Panc1 (cell line): ENCODE data around the gene MYOG. TPM values are rescaled to one million over a fixed set of nuclear protein-coding genes. Genes with fewer than 3 reads are reported as not detected.

ENCODE experiments used
- ATAC-seq: fragments of 200-7000 bp; cut with Tn5 transposase; 2 replicates; pipeline ENCODE4 v1.9.1; 2020; ENCODE audit warnings: mild to moderate bottlenecking, moderate library complexity
- BruUV-seq: library from RNA; stranded (reverse); fragments of 400-500 nt; replicated peaks from 2 replicates; lab custom pipeline; 2021; lab: Mats Ljungman, UMichigan
- CTCF ChIA-PET: fragments of 300-600 bp; sonication (Branson Sonifier 250); formaldehyde crosslinking; loops from one replicate; lab custom pipeline; 2022; ENCODE audit warnings: antibody characterized with exemption; lab: Charles Lee
- POLR2A ChIA-PET: fragments of 300-600 bp; sonication (Branson Sonifier 250); formaldehyde crosslinking; loops from one replicate; lab custom pipeline; 2022; ENCODE audit warnings: antibody characterized with exemption; lab: Charles Lee
- DNase-seq: peaks from one replicate; pipeline ENCODE4 v3.0.0-alpha.2; 2010; ENCODE audit warnings: low read depth, low spot score
- H3K27ac ChIP-seq: 2 replicates; pipeline ENCODE4 v1.5.1; 2011; ENCODE audit warnings: mild to moderate bottlenecking, low read length, inconsistent platforms
- H3K27me3 ChIP-seq: fragments of 200-500 bp; sonication (Bioruptor generic); 2 replicates; pipeline ENCODE4 v1.6.0; 2014; ENCODE audit warnings: low read length, inconsistent platforms; ENCODE audit not compliant: control insufficient read depth, insufficient read depth
- H3K36me3 ChIP-seq: fragments of 200-500 bp; sonication (Bioruptor generic); 2 replicates; pipeline ENCODE4 v1.5.1; 2014; ENCODE audit warnings: inconsistent platforms, mild to moderate bottlenecking, low read length, moderate library complexity; ENCODE audit not compliant: control insufficient read depth, insufficient read depth
- H3K4me1 ChIP-seq: 2 replicates; pipeline ENCODE4 v1.5.1; 2011; ENCODE audit warnings: inconsistent platforms, mild to moderate bottlenecking, low read length, moderate library complexity; ENCODE audit not compliant: control insufficient read depth, insufficient read depth
- H3K4me3 ChIP-seq, 2 experiments: 2 replicates each; pipeline ENCODE4 v1.5.1; 2011 to 2012; ENCODE audit warnings: low read depth in 2 of 2, low read length in 2 of 2, mild to moderate bottlenecking in 2 of 2, inconsistent platforms in 1 of 2, moderate library complexity in 1 of 2
- H3K9me3 ChIP-seq: fragments of 200-500 bp; sonication (Bioruptor generic); 2 replicates; pipeline ENCODE4 v1.5.1; 2014; ENCODE audit warnings: low read depth, mild to moderate bottlenecking, inconsistent platforms, low read length, moderate library complexity; ENCODE audit not compliant: control insufficient read depth, insufficient read depth
- POLR2AphosphoS5 ChIP-seq: IDR thresholded peaks from 2 replicates; pipeline ENCODE4 v1.6.1; 2012; ENCODE audit warnings: mild to moderate bottlenecking, low read depth, low read length, moderate library complexity
- SIN3A ChIP-seq: IDR thresholded peaks from 2 replicates; pipeline ENCODE4 v1.6.1; 2012; ENCODE audit warnings: low read depth, mild to moderate bottlenecking, low read length, moderate library complexity, borderline replicate concordance; ENCODE audit not compliant: insufficient read depth
- TCF7L2 ChIP-seq: IDR thresholded peaks from 2 replicates; pipeline ENCODE4 v1.6.1; 2011; ENCODE audit warnings: mild to moderate bottlenecking, low read depth, low read length, inconsistent platforms
- in situ Hi-C: cut with HindIII; loops from 2 replicates; pipeline ENCODE4 v1.10.0; 2016; ENCODE audit warnings: low sequenced_read_pairs, low pct_unique_long_range_greater_than_20kb
- intact Hi-C: fragments of 100-400 bp; cut with micrococcal nuclease; formaldehyde crosslinking; loops from one replicate; pipeline ENCODE4 v1.10.0; 2022; ENCODE audit not compliant: unreplicated experiment
- total RNA-seq: library from RNA; stranded (reverse); gene quantifications from one replicate; pipeline ENCODE4 v1.2.1, GENCODE V29; 2021; ENCODE audit not compliant: unreplicated experiment
- TF ChIP-seq, protein P1 (sequence below): fragments of 450-650 bp; IDR thresholded peaks from 2 replicates; pipeline ENCODE4 v1.5.1; 2017; ENCODE audit warnings: mild to moderate bottlenecking
- TF ChIP-seq, protein P2 (sequence below), 2 experiments: IDR thresholded peaks; 2 replicates each; pipeline ENCODE4 v1.6.1; 2011 to 2012; ENCODE audit warnings: low read depth in 2 of 2, control low read depth in 1 of 2, low read length in 1 of 2, mild to moderate bottlenecking in 1 of 2, moderate library complexity in 1 of 2; ENCODE audit not compliant: insufficient read depth in 1 of 2

MYOG gene
- total RNA-seq, 1 experiment from 2014 or later = not detected

DNA sequence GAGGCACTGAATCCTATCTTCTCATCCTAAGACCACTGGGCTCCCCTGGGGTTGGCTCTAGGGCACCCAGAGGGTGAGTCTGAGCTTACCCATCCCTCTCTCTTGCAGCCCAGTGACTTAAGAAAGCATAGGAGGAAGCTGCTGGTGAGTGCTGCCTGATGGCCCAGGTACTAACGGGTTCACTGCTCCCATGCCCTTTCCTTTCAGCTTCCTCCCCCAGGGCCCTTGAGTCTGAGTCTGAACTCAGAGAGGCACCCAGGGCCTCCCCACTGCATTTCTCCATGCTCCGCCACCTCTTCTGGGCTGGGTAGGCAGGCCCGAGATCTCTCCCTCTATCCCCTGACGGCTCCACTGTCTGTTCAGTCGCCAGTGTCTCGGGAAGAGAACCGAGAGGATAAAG is 29.8 kb downstream of the MYOG start:
- Histone ChIP-seq H3K27me3 (no peaks in the 10 kb centered on the region), H3K36me3 (no peaks in the 10 kb centered on the region), H3K9me3 (no peaks in the 10 kb centered on the region), H3K4me1 (no peaks in the 10 kb centered on the region), H3K27ac (no peak overlapping the region), H3K4me3 (no peak overlapping the region)
- intact Hi-C loops = no loop called here
- ChIA-PET POLR2A (no interaction called here), CTCF (no interaction called here)
- ATAC-seq = no peak
- in situ Hi-C loops = no loop called here
- BruUV-seq = no TSS peak
- TF ChIP-seq, protein P1, sequence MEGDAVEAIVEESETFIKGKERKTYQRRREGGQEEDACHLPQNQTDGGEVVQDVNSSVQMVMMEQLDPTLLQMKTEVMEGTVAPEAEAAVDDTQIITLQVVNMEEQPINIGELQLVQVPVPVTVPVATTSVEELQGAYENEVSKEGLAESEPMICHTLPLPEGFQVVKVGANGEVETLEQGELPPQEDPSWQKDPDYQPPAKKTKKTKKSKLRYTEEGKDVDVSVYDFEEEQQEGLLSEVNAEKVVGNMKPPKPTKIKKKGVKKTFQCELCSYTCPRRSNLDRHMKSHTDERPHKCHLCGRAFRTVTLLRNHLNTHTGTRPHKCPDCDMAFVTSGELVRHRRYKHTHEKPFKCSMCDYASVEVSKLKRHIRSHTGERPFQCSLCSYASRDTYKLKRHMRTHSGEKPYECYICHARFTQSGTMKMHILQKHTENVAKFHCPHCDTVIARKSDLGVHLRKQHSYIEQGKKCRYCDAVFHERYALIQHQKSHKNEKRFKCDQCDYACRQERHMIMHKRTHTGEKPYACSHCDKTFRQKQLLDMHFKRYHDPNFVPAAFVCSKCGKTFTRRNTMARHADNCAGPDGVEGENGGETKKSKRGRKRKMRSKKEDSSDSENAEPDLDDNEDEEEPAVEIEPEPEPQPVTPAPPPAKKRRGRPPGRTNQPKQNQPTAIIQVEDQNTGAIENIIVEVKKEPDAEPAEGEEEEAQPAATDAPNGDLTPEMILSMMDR = no peak
- TF ChIP-seq SIN3A (no peak), TCF7L2 (no peak), POLR2AphosphoS5 (no peak)
- TF ChIP-seq, protein P2, sequence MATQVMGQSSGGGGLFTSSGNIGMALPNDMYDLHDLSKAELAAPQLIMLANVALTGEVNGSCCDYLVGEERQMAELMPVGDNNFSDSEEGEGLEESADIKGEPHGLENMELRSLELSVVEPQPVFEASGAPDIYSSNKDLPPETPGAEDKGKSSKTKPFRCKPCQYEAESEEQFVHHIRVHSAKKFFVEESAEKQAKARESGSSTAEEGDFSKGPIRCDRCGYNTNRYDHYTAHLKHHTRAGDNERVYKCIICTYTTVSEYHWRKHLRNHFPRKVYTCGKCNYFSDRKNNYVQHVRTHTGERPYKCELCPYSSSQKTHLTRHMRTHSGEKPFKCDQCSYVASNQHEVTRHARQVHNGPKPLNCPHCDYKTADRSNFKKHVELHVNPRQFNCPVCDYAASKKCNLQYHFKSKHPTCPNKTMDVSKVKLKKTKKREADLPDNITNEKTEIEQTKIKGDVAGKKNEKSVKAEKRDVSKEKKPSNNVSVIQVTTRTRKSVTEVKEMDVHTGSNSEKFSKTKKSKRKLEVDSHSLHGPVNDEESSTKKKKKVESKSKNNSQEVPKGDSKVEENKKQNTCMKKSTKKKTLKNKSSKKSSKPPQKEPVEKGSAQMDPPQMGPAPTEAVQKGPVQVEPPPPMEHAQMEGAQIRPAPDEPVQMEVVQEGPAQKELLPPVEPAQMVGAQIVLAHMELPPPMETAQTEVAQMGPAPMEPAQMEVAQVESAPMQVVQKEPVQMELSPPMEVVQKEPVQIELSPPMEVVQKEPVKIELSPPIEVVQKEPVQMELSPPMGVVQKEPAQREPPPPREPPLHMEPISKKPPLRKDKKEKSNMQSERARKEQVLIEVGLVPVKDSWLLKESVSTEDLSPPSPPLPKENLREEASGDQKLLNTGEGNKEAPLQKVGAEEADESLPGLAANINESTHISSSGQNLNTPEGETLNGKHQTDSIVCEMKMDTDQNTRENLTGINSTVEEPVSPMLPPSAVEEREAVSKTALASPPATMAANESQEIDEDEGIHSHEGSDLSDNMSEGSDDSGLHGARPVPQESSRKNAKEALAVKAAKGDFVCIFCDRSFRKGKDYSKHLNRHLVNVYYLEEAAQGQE (IDR thresholded peaks at IDR 0.05; ENCODE audit: insufficient read depth in 1 of 2, low read depth in 2 of 2, low read length in 1 of 2) = no peak
- no peak for DNase-seq

DNA sequence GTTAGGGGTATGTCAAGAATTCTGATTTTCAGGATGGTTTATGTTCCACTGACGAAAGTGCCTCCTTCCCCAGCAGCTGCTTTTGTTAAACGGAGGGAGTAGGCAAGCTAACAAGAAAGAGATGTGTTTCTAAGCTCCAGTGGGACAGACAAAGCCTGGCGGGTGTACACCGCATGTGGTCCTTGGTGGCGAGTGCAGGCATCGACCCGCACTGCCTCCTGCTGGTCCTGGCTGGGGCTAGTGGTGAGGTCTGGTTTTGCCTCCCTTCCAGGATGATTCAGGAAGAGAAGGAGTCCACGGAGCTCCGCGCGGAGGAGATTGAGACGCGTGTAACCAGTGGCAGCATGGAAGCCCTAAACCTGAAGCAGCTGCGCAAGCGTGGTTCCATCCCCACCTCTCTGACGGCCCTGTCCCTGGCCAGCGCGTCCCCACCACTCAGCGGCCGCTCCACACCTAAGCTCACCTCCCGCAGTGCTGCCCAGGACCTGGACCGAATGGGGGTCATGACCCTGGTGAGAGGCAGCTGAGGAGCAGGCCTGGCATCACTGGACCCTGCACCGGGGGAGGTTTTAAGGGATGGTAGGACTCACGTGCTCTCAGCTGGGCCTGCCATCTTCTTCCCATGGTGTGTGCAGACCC is 30.5 kb downstream of the MYOG start:
- Histone ChIP-seq H3K36me3 (no peaks in the 10 kb centered on the region), H3K27ac (no peak overlapping the region), H3K4me3 (no peak overlapping the region), H3K27me3 (no peaks in the 10 kb centered on the region), H3K9me3 (no peaks in the 10 kb centered on the region), H3K4me1 (no peaks in the 10 kb centered on the region)
- no peak for DNase-seq
- intact Hi-C loops (no loop called here), in situ Hi-C loops (no loop called here)
- BruUV-seq = no TSS peak
- no peak for TF ChIP-seq TCF7L2
- TF ChIP-seq POLR2AphosphoS5 = no peak
- TF ChIP-seq SIN3A = no peak
- TF ChIP-seq, protein P2 (IDR thresholded peaks at IDR 0.05; ENCODE audit: insufficient read depth in 1 of 2, low read depth in 2 of 2, low read length in 1 of 2) = no peak
- TF ChIP-seq, protein P1 = no peak; the same call in 1 of the 2 replicates
- ChIA-PET POLR2A (no interaction called here), CTCF (no interaction called here)
- ATAC-seq = no peak
